GM12878 (cell line): ENCODE results near the gene C1orf87. TPM values are rescaled to one million over a fixed set of nuclear protein-coding genes. Genes with fewer than 3 reads are reported as not detected.

ENCODE experiments used
- ATAC-seq: fragments of 200-7000 bp; cut with Tn5 transposase; 3 replicates; pipeline ENCODE4 v1.9.1; 2020; ENCODE audit warnings: mild to moderate bottlenecking, moderate library complexity
- BruUV-seq: library from RNA; stranded (reverse); fragments of 400-500 nt; replicated peaks from 2 replicates; lab custom pipeline; 2021; lab: Mats Ljungman, UMichigan
- CTCF ChIA-PET: fragments of 300-600 bp; sonication (Branson Sonifier 250); formaldehyde crosslinking; extraction: SDS; loops from one replicate; lab custom pipeline; 2021; ENCODE audit warnings: inconsistent platforms; lab: Yijun Ruan, JAX
- POLR2A ChIA-PET: fragments of 350-600 bp; formaldehyde crosslinking; extraction: SDS; loops from one replicate; lab custom pipeline; 2021; ENCODE audit warnings: inconsistent platforms; lab: Charles Lee
- RAD21 ChIA-PET: fragments of 300-600 bp; sonication (Branson Sonifier 250); formaldehyde crosslinking; loops from one replicate; lab custom pipeline; 2023; ENCODE audit warnings: antibody characterized with exemption; ENCODE audit not compliant: unreplicated experiment; lab: Charles Lee
- SMC1A ChIA-PET: fragments of 300-600 bp; sonication (Branson Sonifier 250); formaldehyde crosslinking; loops from one replicate; lab custom pipeline; 2023; ENCODE audit not compliant: unreplicated experiment, uncharacterized antibody; lab: Charles Lee
- DNase-seq: peaks from one replicate; pipeline ENCODE4 v3.0.0-alpha.2; 2011; ENCODE audit warnings: low read depth, low spot score
- FAIRE-seq: peaks from 3 replicates; lab custom pipeline; 2011; peaks lifted over from hg19 to GRCh38; lab: Jason Lieb, UNC
- H2AFZ ChIP-seq: 2 replicates; pipeline ENCODE4 v1.6.0; 2011; ENCODE audit warnings: low read depth, low read length, control low read depth; ENCODE audit not compliant: control insufficient read depth
- H3K27ac ChIP-seq: 2 replicates; pipeline ENCODE4 v1.5.1; 2011; ENCODE audit warnings: control low read depth; ENCODE audit not compliant: control insufficient read depth, insufficient read depth
- H3K27me3 ChIP-seq, 2 experiments: replicated peaks in 1 of 2; 2 replicates each; pipeline versions ENCODE4 v1.6.0 to v1.6.1; 2011; ENCODE audit warnings: low read length in 1 of 2; ENCODE audit not compliant: control insufficient read depth in 2 of 2, insufficient read depth in 2 of 2
- H3K36me3 ChIP-seq, 2 experiments: 2 replicates each; pipeline ENCODE4 v1.5.1; 2011; ENCODE audit warnings: low read length in 1 of 2; ENCODE audit not compliant: control insufficient read depth in 2 of 2, insufficient read depth in 2 of 2
- H3K4me1 ChIP-seq: 2 replicates; pipeline ENCODE4 v1.6.1; 2011; ENCODE audit warnings: mild to moderate bottlenecking, low read length, moderate library complexity, mixed read lengths; ENCODE audit not compliant: control insufficient read depth, insufficient read depth
- H3K4me2 ChIP-seq: 2 replicates; pipeline ENCODE4 v1.6.0; 2011; ENCODE audit warnings: control low read depth; ENCODE audit not compliant: control insufficient read depth, insufficient read depth
- H3K4me3 ChIP-seq: fragments of 200-600 bp; sonication (generic); 2 replicates; pipeline ENCODE4 v1.5.1; 2016
- H3K79me2 ChIP-seq: 2 replicates; pipeline ENCODE4 v1.6.0; 2011; ENCODE audit warnings: low read length; ENCODE audit not compliant: control insufficient read depth, insufficient read depth
- H3K9ac ChIP-seq: 2 replicates; pipeline ENCODE4 v1.8.0; 2011; ENCODE audit warnings: low read length, control low read depth, mixed read lengths; ENCODE audit not compliant: control insufficient read depth, insufficient read depth
- H3K9me3 ChIP-seq: replicated peaks from 3 replicates; pipeline ENCODE4 v1.5.1; 2011; ENCODE audit warnings: mild to moderate bottlenecking, low read length; ENCODE audit not compliant: control insufficient read depth, insufficient read depth
- H4K20me1 ChIP-seq: 2 replicates; pipeline ENCODE4 v1.6.0; 2011; ENCODE audit not compliant: control insufficient read depth, insufficient read depth
- CHD1 ChIP-seq: IDR thresholded peaks from 2 replicates; pipeline ENCODE4 v1.6.1; 2012; ENCODE audit warnings: low read depth, low read length, improper control_type of control experiment
- IKZF1 ChIP-seq: fragments of 450-650 bp; conservative IDR thresholded peaks from 2 replicates; pipeline ENCODE4 v1.6.1; 2017; ENCODE audit warnings: antibody characterized with exemption, mild to moderate bottlenecking
- PAX8 ChIP-seq: fragments of 450-650 bp; IDR thresholded peaks from 2 replicates; pipeline ENCODE4 v1.6.1; 2017; ENCODE audit warnings: mild to moderate bottlenecking, moderate library complexity
- RBBP5 ChIP-seq: fragments of 200-600 bp; sonication (generic); conservative IDR thresholded peaks from 2 replicates; pipeline ENCODE4 v1.6.1; 2016
- ZBTB4 ChIP-seq: fragments of 450-650 bp; formaldehyde crosslinking; IDR thresholded peaks from 2 replicates; pipeline ENCODE4 v1.4.0; 2022; ENCODE audit warnings: mild to moderate bottlenecking, moderate library complexity
- WGBS: methylation state at CpG from one replicate; pipeline ENCODE4 v1.1.6; 2016; ENCODE audit warnings: low lambda C conversion rate; ENCODE audit not compliant: insufficient replicate concordance, insufficient coverage; ENCODE audit errors: missing lambda C conversion rate; 5-methylcytosine and 5-hydroxymethylcytosine counted together
- in situ Hi-C: fragments of 300-500 bp; cut with MboI; formaldehyde crosslinking; loops from 9 replicates; pipeline ENCODE4 v1.14.3; 2018; ENCODE audit warnings: mixed read lengths
- intact Hi-C: fragments of 100-400 bp; cut with micrococcal nuclease; formaldehyde crosslinking; loops from one replicate; pipeline ENCODE4 v1.14.2; 2022; ENCODE audit not compliant: unreplicated experiment
- polyA plus RNA-seq, 11 experiments: library from polyadenylated mRNA; depleted of rRNA in 4 of 11; unstranded in 6 of 11; stranded (reverse) in 5 of 11; fragments of >200 nt; fragmentation: Nextera tagmentation in 4 of 11; fragmentation: Illumina TruSeq in 1 of 11; extraction: Ambion mirVana in 4 of 11; extraction: Trizol in 1 of 11; gene quantifications; 1 replicate in 1 of 11; 2 replicates in 10 of 11; pipeline versions ENCODE4 v1.2.1 to v1.2.3, GENCODE V29; 2011 to 2016; ENCODE audit warnings: inconsistent platforms in 2 of 11, missing spikeins in 2 of 11, low read depth in 1 of 11
- total RNA-seq, 4 experiments: library from RNA; depleted of rRNA in 3 of 4; stranded (reverse); fragments of >200 nt in 3 of 4; fragmentation: Illumina TruSeq in 1 of 4; extraction: Trizol in 1 of 4; gene quantifications; 2 replicates each; pipeline versions ENCODE4 v1.2.1 to v1.2.3, GENCODE V29; 2013 to 2021

C1orf87 gene
- total and polyA plus RNA-seq, 10 of the 15 experiments (the other 5 are each of a cell fraction or from before 2014, with no cell fraction given), result not detected

GRCh38 chr1:59972216-59972927, 101.2 kb downstream of the C1orf87 start:
- Histone ChIP-seq H3K79me2 (no peaks in the 10 kb centered on the region), H3K27me3 (no peaks in the 10 kb centered on the region), H3K4me3 (no peak overlapping the region), H3K36me3 (no peaks in the 10 kb centered on the region), H4K20me1 (no peaks in the 10 kb centered on the region), H3K27ac (no peak overlapping the region), H3K9ac (no peak overlapping the region), H3K4me2 (no peak overlapping the region), H3K9me3 (no peaks in the 10 kb centered on the region), H2AFZ (no peak overlapping the region), H3K4me1 (no peaks in the 10 kb centered on the region)
- 49% methylated on average over 20 of the region's 20 CpGs for WGBS
- POLR2A ChIA-PET, result no interaction called here
- in situ Hi-C loops, result no loop called here
- no peak for FAIRE-seq
- ATAC-seq, result no peak
- SMC1A ChIA-PET, result interaction anchor here (1.4 kb wide), 1 partner anchor 32 kb away, joined by 3 read pairs; no protein-coding TSS in a partner anchor
- CTCF ChIA-PET, result interaction anchor here (0.6 to 4.0 kb wide), 9 partner anchors 9 to 1616 kb away, joined by 3 to 37 read pairs (median 4); no protein-coding TSS in a partner anchor
- TF ChIP-seq CHD1 (no peak), RBBP5 (no peak), PAX8 (no peak), ZBTB4 (no peak), IKZF1 (no peak)
- BruUV-seq, result no TSS peak
- no peak for DNase-seq
- RAD21 ChIA-PET, result no interaction called here
- intact Hi-C loops, result loop anchor here (5.0 to 10.0 kb wide), 4 partner anchors 182 to 1615 kb away; no protein-coding TSS in a partner anchor
